ENCODE results near the gene ATRNL1.

The ATRNL1 gene

GRCh38 chr10:115944538-115944937 is 851.4 kb downstream of the ATRNL1 start:
- TF ChIP-seq CTCF (IDR thresholded peaks at IDR 0.05; ENCODE audit: low read depth, low read length, missing control alignments): no peak
- in situ Hi-C loops (cut with HindIII; ENCODE audit: low pct_ligation_motif_present, low sequenced_read_pairs): no loop called here
- Histone ChIP-seq H3K4me3 (ENCODE audit: low read depth, low read length) (no peak overlapping the region), H3K27me3 (replicated peaks) (no peaks in the 10 kb centered on the region), H3K36me3 (replicated peaks) (no peaks in the 10 kb centered on the region), H3K27ac (no peak overlapping the region)
- no peak for DNase-seq

GRCh38 chr10:115945701-115946445 is 852.7 kb downstream of the ATRNL1 start:
- Histone ChIP-seq H3K4me3 (ENCODE audit: low read depth, low read length) (no peak overlapping the region), H3K36me3 (replicated peaks) (no peaks in the 10 kb centered on the region), H3K27me3 (replicated peaks) (no peaks in the 10 kb centered on the region), H3K27ac (no peak overlapping the region)
- DNase-seq: no peak
- no peak for TF ChIP-seq CTCF (IDR thresholded peaks at IDR 0.05; ENCODE audit: low read depth, low read length, missing control alignments)
- in situ Hi-C loops (cut with HindIII; ENCODE audit: low pct_ligation_motif_present, low sequenced_read_pairs): no loop called here

GRCh38 chr10:115947104-115947503 is 853.9 kb downstream of the ATRNL1 start:
- DNase-seq: no peak
- in situ Hi-C loops (cut with HindIII; ENCODE audit: low pct_ligation_motif_present, low sequenced_read_pairs): no loop called here
- H3K27ac ChIP-seq: peak overlapping the region; percentile 24
- no peak for TF ChIP-seq CTCF (IDR thresholded peaks at IDR 0.05; ENCODE audit: low read depth, low read length, missing control alignments)
- H3K4me3 ChIP-seq (ENCODE audit: low read depth, low read length): no peak overlapping the region
- H3K27me3 ChIP-seq (replicated peaks): no peaks in the 10 kb centered on the region
- no peaks in the 10 kb centered on the region for H3K36me3 ChIP-seq (replicated peaks)

- H3K36me3 ChIP-seq (replicated peaks): no peaks in the 10 kb centered on the region
- TF ChIP-seq CTCF (IDR thresholded peaks at IDR 0.05; ENCODE audit: low read depth, low read length, missing control alignments): peak; percentile 45
- H3K27me3 ChIP-seq (replicated peaks): no peaks in the 10 kb centered on the region
- no peak overlapping the region for H3K4me3 ChIP-seq (ENCODE audit: low read depth, low read length)
- in situ Hi-C loops (cut with HindIII; ENCODE audit: low pct_ligation_motif_present, low sequenced_read_pairs): no loop called here
- H3K27ac ChIP-seq: no peak overlapping the region
- no peak for DNase-seq
Observed at GRCh38 chr10:115948465-115948864, 855.3 kb downstream of the ATRNL1 start.

- H3K27ac ChIP-seq: no peak overlapping the region
- DNase-seq: no peak
- H3K27me3 ChIP-seq (replicated peaks): no peaks in the 10 kb centered on the region
- in situ Hi-C loops (cut with HindIII; ENCODE audit: low pct_ligation_motif_present, low sequenced_read_pairs): no loop called here
- TF ChIP-seq CTCF (IDR thresholded peaks at IDR 0.05; ENCODE audit: low read depth, low read length, missing control alignments): no peak
- H3K4me3 ChIP-seq (ENCODE audit: low read depth, low read length): no peak overlapping the region
- no peaks in the 10 kb centered on the region for H3K36me3 ChIP-seq (replicated peaks)
Observed at GRCh38 chr10:115949282-115949844, 856.2 kb downstream of the ATRNL1 start.
